HCT116 (cell line): ENCODE measurements around the gene SRGAP3. TPM values are rescaled to one million over a fixed set of nuclear protein-coding genes. Genes with fewer than 3 reads are reported as not detected.
A peak's percentile ranks its signal among the peaks of the same experiment; 100 is the strongest.

ENCODE experiments used
- ATAC-seq: fragments of 200-7000 bp; cut with Tn5 transposase; 2 replicates; pipeline ENCODE4 v1.9.1; 2020; ENCODE audit warnings: mild to moderate bottlenecking, moderate library complexity
- BruUV-seq: library from RNA; stranded (reverse); fragments of 400-500 nt; replicated peaks from 2 replicates; lab custom pipeline; 2021; lab: Mats Ljungman, UMichigan
- CTCF ChIA-PET: fragments of 300-600 bp; sonication (Branson Sonifier 250); formaldehyde crosslinking; loops from one replicate; lab custom pipeline; 2021; ENCODE audit warnings: antibody characterized with exemption; lab: Charles Lee
- POLR2A ChIA-PET: fragments of 300-600, 350-600 bp; sonication (Branson Sonifier 250); formaldehyde crosslinking; loops from one replicate; lab custom pipeline; 2021; ENCODE audit warnings: antibody characterized with exemption; lab: Charles Lee
- RAD21 ChIA-PET, 2 experiments: fragments of 300-600 bp; sonication (Branson Sonifier 250); formaldehyde crosslinking; loops; one replicate each; lab custom pipeline; 2023; ENCODE audit warnings: low total read pairs in 2 of 2; ENCODE audit not compliant: uncharacterized antibody in 2 of 2, unreplicated experiment in 2 of 2, low non-redundant PET in 1 of 2; lab: Charles Lee
- DNase-seq: peaks from one replicate; pipeline ENCODE4 v3.0.0-alpha.2; 2010; ENCODE audit warnings: low read depth, low spot score
- H2AFZ ChIP-seq: fragments of 200-600 bp; shearing (Covaris generic), sonication (generic); 2 replicates; pipeline ENCODE4 v1.6.1; 2017; ENCODE audit warnings: low read depth, mixed run types, mixed read lengths, antibody characterized with exemption, low read length; ENCODE audit not compliant: poor library complexity, severe bottlenecking
- H3K27ac ChIP-seq: 2 replicates; pipeline ENCODE4 v1.5.1; 2012; ENCODE audit warnings: low read depth, low read length
- H3K27me3 ChIP-seq: fragments of 200-600 bp; sonication (generic); 2 replicates; pipeline ENCODE4 v1.6.1; 2016; ENCODE audit warnings: mixed run types, low read length, mixed read lengths; ENCODE audit not compliant: insufficient read depth
- H3K36me3 ChIP-seq, 2 experiments: fragments of 200-500 bp in 1 of 2; fragments of 200-600 bp in 1 of 2; sonication (Bioruptor generic) in 1 of 2; sonication (generic) in 1 of 2; 2 replicates each; pipeline versions ENCODE4 v1.5.1 to v1.6.1; 2014 to 2016; ENCODE audit warnings: low read length in 2 of 2, inconsistent platforms in 1 of 2, mixed read lengths in 1 of 2, mixed run types in 1 of 2; ENCODE audit not compliant: insufficient read depth in 2 of 2, control insufficient read depth in 1 of 2
- H3K4me1 ChIP-seq, 2 experiments: fragments of 200-600 bp in 1 of 2; sonication (generic) in 1 of 2; 2 replicates each; pipeline versions ENCODE4 v1.5.1 to v1.6.1; 2012 to 2017; ENCODE audit warnings: low read length in 2 of 2, inconsistent platforms in 1 of 2, mild to moderate bottlenecking in 1 of 2, mixed read lengths in 1 of 2, mixed run types in 1 of 2, moderate library complexity in 1 of 2; ENCODE audit not compliant: insufficient read depth in 2 of 2, control insufficient read depth in 1 of 2
- H3K4me2 ChIP-seq: fragments of 200-600 bp; sonication (generic); 2 replicates; pipeline ENCODE4 v1.6.1; 2017; ENCODE audit warnings: mixed run types, low read length, mixed read lengths
- H3K4me3 ChIP-seq, 2 experiments: fragments of 200-600 bp in 1 of 2; sonication (generic) in 1 of 2; replicated peaks in 1 of 2; 2 replicates each; pipeline ENCODE4 v1.5.1; 2011 to 2016; ENCODE audit warnings: low read length in 2 of 2, control low read depth in 1 of 2, low read depth in 1 of 2, mild to moderate bottlenecking in 1 of 2, mixed read lengths in 1 of 2, mixed run types in 1 of 2
- H3K79me2 ChIP-seq: fragments of 200-600 bp; sonication (generic); 2 replicates; pipeline ENCODE4 v1.6.1; 2017; ENCODE audit warnings: mild to moderate bottlenecking, mixed run types, low read length, moderate library complexity, mixed read lengths; ENCODE audit not compliant: insufficient read depth
- H3K9ac ChIP-seq: fragments of 200-600 bp; sonication (generic); 2 replicates; pipeline ENCODE4 v1.6.1; 2016; ENCODE audit warnings: low read length, mixed read lengths
- H3K9me2 ChIP-seq: fragments of 200-600 bp; sonication (generic), shearing (Covaris generic); 2 replicates; pipeline ENCODE4 v1.6.1; 2017; ENCODE audit warnings: mixed run types, mild to moderate bottlenecking, moderate library complexity; ENCODE audit not compliant: insufficient read depth
- H3K9me3 ChIP-seq, 2 experiments: fragments of 200-500 bp in 1 of 2; fragments of 200-600 bp in 1 of 2; sonication (Bioruptor generic) in 1 of 2; sonication (generic) in 1 of 2; 2 replicates each; pipeline ENCODE4 v1.6.1; 2014 to 2017; ENCODE audit warnings: low read length in 2 of 2, mixed read lengths in 2 of 2, inconsistent platforms in 1 of 2, low read depth in 1 of 2, mild to moderate bottlenecking in 1 of 2, mixed run types in 1 of 2, moderate library complexity in 1 of 2; ENCODE audit not compliant: control insufficient read depth in 1 of 2, insufficient read depth in 1 of 2
- H4K20me1 ChIP-seq: fragments of 200-600 bp; sonication (generic), shearing (Covaris generic); 2 replicates; pipeline ENCODE4 v1.6.1; 2017; ENCODE audit warnings: mixed run types, mild to moderate bottlenecking, moderate library complexity; ENCODE audit not compliant: insufficient read depth
- CBX3 ChIP-seq: IDR thresholded peaks from 2 replicates; pipeline ENCODE4 v1.6.1; 2012; ENCODE audit warnings: low read depth
- CEBPB ChIP-seq: IDR thresholded peaks from 2 replicates; pipeline ENCODE4 v1.6.1; 2012; ENCODE audit warnings: low read depth
- ELF1 ChIP-seq: IDR thresholded peaks from 2 replicates; pipeline ENCODE4 v1.6.1; 2012; ENCODE audit warnings: low read depth, borderline replicate concordance
- EZH2 ChIP-seq: fragments of 200-600 bp; sonication (generic); IDR thresholded peaks from 2 replicates; pipeline ENCODE4 v1.6.1; 2017; ENCODE audit warnings: antibody characterized with exemption, mixed run types
- EZH2phosphoT487 ChIP-seq: fragments of 200-600 bp; IDR thresholded peaks from 2 replicates; pipeline ENCODE4 v1.6.1; 2018; ENCODE audit warnings: antibody characterized with exemption, borderline replicate concordance
- POLR2AphosphoS5 ChIP-seq: IDR thresholded peaks from 2 replicates; pipeline ENCODE4 v1.6.1; 2011; ENCODE audit warnings: mild to moderate bottlenecking, low read depth, low read length, moderate library complexity
- RAD21 ChIP-seq: IDR thresholded peaks from 2 replicates; pipeline ENCODE4 v1.6.1; 2012; ENCODE audit warnings: low read depth, mild to moderate bottlenecking
- SIN3A ChIP-seq: IDR thresholded peaks from 2 replicates; pipeline ENCODE4 v1.6.1; 2012; ENCODE audit warnings: low read depth
- SP1 ChIP-seq: IDR thresholded peaks from 2 replicates; pipeline ENCODE4 v1.6.1; 2012; ENCODE audit warnings: low read depth
- ZNF274 ChIP-seq: fragments of 200-500 bp; sonication (Bioruptor generic); IDR thresholded peaks from 2 replicates; pipeline ENCODE4 v1.6.1; 2014; ENCODE audit warnings: mild to moderate bottlenecking, low read depth, low read length, inconsistent platforms
- intact Hi-C: fragments of 100-400 bp; cut with micrococcal nuclease; formaldehyde crosslinking; loops from 2 replicates; pipeline ENCODE4 v1.10.0; 2022
- total RNA-seq: library from RNA; stranded (reverse); gene quantifications from one replicate; pipeline ENCODE4 v1.2.1, GENCODE V29; 2021; ENCODE audit not compliant: unreplicated experiment
- TF ChIP-seq, protein P1 (sequence below), 3 experiments: fragments of 200-600 bp in 1 of 3; sonication (generic) in 1 of 3; IDR thresholded peaks in 2 of 3; conservative IDR thresholded peaks in 1 of 3; 2 replicates each; pipeline ENCODE4 v1.5.1; 2012 to 2017; ENCODE audit warnings: low read depth in 2 of 3, low read length in 2 of 3, antibody characterized with exemption in 1 of 3, borderline replicate concordance in 1 of 3, control low read depth in 1 of 3, mild to moderate bottlenecking in 1 of 3, mixed read lengths in 1 of 3, mixed run types in 1 of 3, moderate library complexity in 1 of 3; ENCODE audit not compliant: insufficient read depth in 1 of 3
- TF ChIP-seq, protein P2 (sequence below): IDR thresholded peaks from 2 replicates; pipeline ENCODE4 v1.6.1; 2012; ENCODE audit warnings: low read depth

SRGAP3 gene
- total RNA-seq, 1 experiment from 2014 or later: 8.3 TPM

DNA sequence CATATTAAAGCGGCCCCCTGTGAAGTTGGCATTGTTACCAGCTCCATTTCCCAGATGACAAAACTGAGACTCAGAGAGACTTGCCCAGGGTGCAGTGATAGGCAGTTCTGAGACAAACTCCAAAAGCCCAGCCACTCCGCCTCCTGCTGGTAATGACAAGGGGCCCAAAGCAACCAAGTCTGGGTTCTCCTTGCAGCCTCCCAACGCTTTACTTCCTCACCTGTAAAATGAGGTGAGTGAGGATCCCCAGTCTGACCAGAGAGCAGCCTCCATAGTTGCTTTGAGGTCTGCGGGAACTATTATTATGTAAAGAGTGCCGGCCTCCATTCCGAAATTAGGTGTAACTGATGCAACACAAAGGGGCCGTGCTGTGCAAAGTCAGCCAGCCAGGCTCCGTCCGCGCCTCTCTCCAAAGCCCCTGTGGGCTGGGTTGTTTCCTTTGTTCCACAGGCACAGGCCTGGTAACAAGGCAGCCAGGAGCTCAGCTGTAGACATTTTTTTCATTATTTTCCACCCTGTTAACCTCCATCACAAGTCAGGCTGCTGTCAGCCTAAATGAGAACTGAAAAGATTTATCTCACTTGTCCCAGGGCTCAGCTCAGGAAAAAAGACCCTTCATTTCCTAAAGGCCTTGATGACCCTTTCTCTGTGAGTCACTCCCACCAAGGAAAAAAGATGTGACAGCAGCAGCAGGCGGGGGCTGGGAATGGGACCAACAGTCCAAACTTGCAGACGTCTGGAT lies 147.0 kb downstream of the SRGAP3 start:
- TF ChIP-seq RAD21: no peak
- no peak for TF ChIP-seq ZNF274
- TF ChIP-seq, protein P1, sequence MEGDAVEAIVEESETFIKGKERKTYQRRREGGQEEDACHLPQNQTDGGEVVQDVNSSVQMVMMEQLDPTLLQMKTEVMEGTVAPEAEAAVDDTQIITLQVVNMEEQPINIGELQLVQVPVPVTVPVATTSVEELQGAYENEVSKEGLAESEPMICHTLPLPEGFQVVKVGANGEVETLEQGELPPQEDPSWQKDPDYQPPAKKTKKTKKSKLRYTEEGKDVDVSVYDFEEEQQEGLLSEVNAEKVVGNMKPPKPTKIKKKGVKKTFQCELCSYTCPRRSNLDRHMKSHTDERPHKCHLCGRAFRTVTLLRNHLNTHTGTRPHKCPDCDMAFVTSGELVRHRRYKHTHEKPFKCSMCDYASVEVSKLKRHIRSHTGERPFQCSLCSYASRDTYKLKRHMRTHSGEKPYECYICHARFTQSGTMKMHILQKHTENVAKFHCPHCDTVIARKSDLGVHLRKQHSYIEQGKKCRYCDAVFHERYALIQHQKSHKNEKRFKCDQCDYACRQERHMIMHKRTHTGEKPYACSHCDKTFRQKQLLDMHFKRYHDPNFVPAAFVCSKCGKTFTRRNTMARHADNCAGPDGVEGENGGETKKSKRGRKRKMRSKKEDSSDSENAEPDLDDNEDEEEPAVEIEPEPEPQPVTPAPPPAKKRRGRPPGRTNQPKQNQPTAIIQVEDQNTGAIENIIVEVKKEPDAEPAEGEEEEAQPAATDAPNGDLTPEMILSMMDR (IDR thresholded peaks at IDR 0.05 in 2 of 3, conservative IDR thresholded peaks at IDR 0.05 in 1 of 3; ENCODE audit: borderline replicate concordance in 1 of 3, insufficient read depth in 1 of 3, low read depth in 2 of 3, low read length in 2 of 3): peak in 2 of 3 experiments; percentile 0 to 16; a peak in 1 of 6 replicates
- TF ChIP-seq, all 23 proteins: peak for 1
- no peak overlapping the region for H3K4me2 ChIP-seq
- no peaks in the 10 kb centered on the region for H3K36me3 ChIP-seq
- BruUV-seq: no TSS peak
- no peak for DNase-seq
- no peaks in the 10 kb centered on the region for H3K9me3 ChIP-seq
- intact Hi-C loops: no loop called here
- H4K20me1 ChIP-seq: no peaks in the 10 kb centered on the region
- ChIA-PET POLR2A (no interaction called here), CTCF (no interaction called here), RAD21 (no interaction called here)
- H3K9ac ChIP-seq: no peak overlapping the region
- H3K27me3 ChIP-seq: peaks cover 3% of the 10 kb centered on the region; the same call in 1 of the 2 replicates
- H3K79me2 ChIP-seq: no peaks in the 10 kb centered on the region
- no peaks in the 10 kb centered on the region for H3K9me2 ChIP-seq
- no peak for ATAC-seq
- H3K27ac ChIP-seq: no peak overlapping the region
- no peak overlapping the region for H3K4me3 ChIP-seq
- H2AFZ ChIP-seq: no peak overlapping the region
- no peaks in the 10 kb centered on the region for H3K4me1 ChIP-seq

GRCh38 chr3:9101286-9101685 lies 148.2 kb downstream of the SRGAP3 start:
- CTCF ChIA-PET: no interaction called here
- no peaks in the 10 kb centered on the region for H4K20me1 ChIP-seq
- no peak overlapping the region for H3K9ac ChIP-seq
- no peak overlapping the region for H3K4me3 ChIP-seq
- POLR2A ChIA-PET: no interaction called here
- no peak overlapping the region for H3K27ac ChIP-seq
- RAD21 ChIA-PET: no interaction called here
- no peak; the same call in 1 of the 2 replicates for ATAC-seq
- H3K36me3 ChIP-seq: no peaks in the 10 kb centered on the region
- peaks cover 3% of the 10 kb centered on the region; the same call in 1 of the 2 replicates for H3K27me3 ChIP-seq
- H3K4me1 ChIP-seq: no peaks in the 10 kb centered on the region
- H2AFZ ChIP-seq: no peak overlapping the region
- no peaks in the 10 kb centered on the region for H3K9me3 ChIP-seq
- no peak for DNase-seq
- H3K9me2 ChIP-seq: no peaks in the 10 kb centered on the region
- BruUV-seq: no TSS peak
- no peak overlapping the region for H3K4me2 ChIP-seq
- H3K79me2 ChIP-seq: no peaks in the 10 kb centered on the region
- intact Hi-C loops: no loop called here
- TF ChIP-seq EZH2 (no peak), RAD21 (no peak), CEBPB (no peak), CBX3 (no peak), EZH2phosphoT487 (no peak), SIN3A (no peak), POLR2AphosphoS5 (no peak), SP1 (no peak), ELF1 (no peak)
- TF ChIP-seq, protein P2, sequence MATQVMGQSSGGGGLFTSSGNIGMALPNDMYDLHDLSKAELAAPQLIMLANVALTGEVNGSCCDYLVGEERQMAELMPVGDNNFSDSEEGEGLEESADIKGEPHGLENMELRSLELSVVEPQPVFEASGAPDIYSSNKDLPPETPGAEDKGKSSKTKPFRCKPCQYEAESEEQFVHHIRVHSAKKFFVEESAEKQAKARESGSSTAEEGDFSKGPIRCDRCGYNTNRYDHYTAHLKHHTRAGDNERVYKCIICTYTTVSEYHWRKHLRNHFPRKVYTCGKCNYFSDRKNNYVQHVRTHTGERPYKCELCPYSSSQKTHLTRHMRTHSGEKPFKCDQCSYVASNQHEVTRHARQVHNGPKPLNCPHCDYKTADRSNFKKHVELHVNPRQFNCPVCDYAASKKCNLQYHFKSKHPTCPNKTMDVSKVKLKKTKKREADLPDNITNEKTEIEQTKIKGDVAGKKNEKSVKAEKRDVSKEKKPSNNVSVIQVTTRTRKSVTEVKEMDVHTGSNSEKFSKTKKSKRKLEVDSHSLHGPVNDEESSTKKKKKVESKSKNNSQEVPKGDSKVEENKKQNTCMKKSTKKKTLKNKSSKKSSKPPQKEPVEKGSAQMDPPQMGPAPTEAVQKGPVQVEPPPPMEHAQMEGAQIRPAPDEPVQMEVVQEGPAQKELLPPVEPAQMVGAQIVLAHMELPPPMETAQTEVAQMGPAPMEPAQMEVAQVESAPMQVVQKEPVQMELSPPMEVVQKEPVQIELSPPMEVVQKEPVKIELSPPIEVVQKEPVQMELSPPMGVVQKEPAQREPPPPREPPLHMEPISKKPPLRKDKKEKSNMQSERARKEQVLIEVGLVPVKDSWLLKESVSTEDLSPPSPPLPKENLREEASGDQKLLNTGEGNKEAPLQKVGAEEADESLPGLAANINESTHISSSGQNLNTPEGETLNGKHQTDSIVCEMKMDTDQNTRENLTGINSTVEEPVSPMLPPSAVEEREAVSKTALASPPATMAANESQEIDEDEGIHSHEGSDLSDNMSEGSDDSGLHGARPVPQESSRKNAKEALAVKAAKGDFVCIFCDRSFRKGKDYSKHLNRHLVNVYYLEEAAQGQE: no peak
